H9 (cell line): ENCODE data around the gene MTOR. TPM values are rescaled to one million over a fixed set of nuclear protein-coding genes. Genes with fewer than 3 reads are reported as not detected.

Experiments used
- DNase-seq: peaks from one replicate; pipeline ENCODE4 v3.0.0-alpha.2; 2017
- H2AFZ ChIP-seq: one replicate; pipeline ENCODE4 v1.6.1; 2013; ENCODE audit warnings: mild to moderate bottlenecking, low read length, control low read depth, moderate library complexity
- H2AK5ac ChIP-seq: 2 replicates; pipeline ENCODE4 v1.6.1; 2013; ENCODE audit warnings: low read length, control low read depth, mixed read lengths; ENCODE audit not compliant: insufficient read length
- H2BK120ac ChIP-seq: one replicate; pipeline ENCODE4 v1.6.1; 2013; ENCODE audit warnings: low read depth, mild to moderate bottlenecking, low read length, control low read depth, inconsistent platforms; ENCODE audit not compliant: poor library complexity, severe bottlenecking
- H2BK12ac ChIP-seq: 2 replicates; pipeline ENCODE4 v1.6.1; 2013; ENCODE audit warnings: low read length, control low read depth, mixed read lengths, low read depth; ENCODE audit not compliant: insufficient read length
- H2BK15ac ChIP-seq: 2 replicates; pipeline ENCODE4 v1.6.1; 2013; ENCODE audit warnings: low read depth, low read length, control low read depth
- H2BK20ac ChIP-seq: one replicate; pipeline ENCODE4 v1.6.1; 2013; ENCODE audit warnings: low read depth, mild to moderate bottlenecking, low read length, control low read depth, inconsistent platforms; ENCODE audit not compliant: poor library complexity, severe bottlenecking
- H2BK5ac ChIP-seq: 2 replicates; pipeline ENCODE4 v1.6.1; 2013; ENCODE audit warnings: low read length, control low read depth, mixed read lengths; ENCODE audit not compliant: insufficient read length
- H3K14ac ChIP-seq: 2 replicates; pipeline ENCODE4 v1.6.1; 2013; ENCODE audit warnings: low read length, control low read depth; ENCODE audit not compliant: insufficient read depth
- H3K18ac ChIP-seq: 2 replicates; pipeline ENCODE4 v1.6.1; 2013; ENCODE audit warnings: low read depth, mild to moderate bottlenecking, mixed read lengths, low read length, control low read depth; ENCODE audit not compliant: insufficient read length
- H3K23ac ChIP-seq: 2 replicates; pipeline ENCODE4 v1.6.1; 2013; ENCODE audit warnings: low read length, control low read depth, mixed read lengths, low read depth; ENCODE audit not compliant: insufficient read length
- H3K23me2 ChIP-seq: 2 replicates; pipeline ENCODE4 v1.6.1; 2013; ENCODE audit warnings: low read depth, mild to moderate bottlenecking, mixed read lengths, low read length, control low read depth; ENCODE audit not compliant: insufficient read length, poor library complexity, severe bottlenecking
- H3K27ac ChIP-seq: 2 replicates; pipeline ENCODE4 v1.5.1; 2013; ENCODE audit warnings: low read length, control low read depth, mixed read lengths, low read depth; ENCODE audit not compliant: insufficient read length
- H3K27me3 ChIP-seq: 2 replicates; pipeline ENCODE4 v1.6.1; 2013; ENCODE audit warnings: low read length, control low read depth, inconsistent platforms; ENCODE audit not compliant: insufficient read depth
- H3K4ac ChIP-seq: 2 replicates; pipeline ENCODE4 v1.6.1; 2013; ENCODE audit warnings: low read depth, mild to moderate bottlenecking, control low read depth, inconsistent platforms, low read length, moderate library complexity
- H3K4me1 ChIP-seq: 2 replicates; pipeline ENCODE4 v1.6.1; 2013; ENCODE audit warnings: low read length, control low read depth, inconsistent platforms; ENCODE audit not compliant: insufficient read depth
- H3K4me2 ChIP-seq: 2 replicates; pipeline ENCODE4 v1.6.1; 2013; ENCODE audit warnings: low read length, control low read depth, mixed read lengths; ENCODE audit not compliant: insufficient read length, insufficient read depth
- H3K56ac ChIP-seq: 2 replicates; pipeline ENCODE4 v1.6.1; 2013; ENCODE audit warnings: low read depth, mild to moderate bottlenecking, mixed read lengths, low read length, control low read depth; ENCODE audit not compliant: insufficient read length
- H3K79me1 ChIP-seq: 2 replicates; pipeline ENCODE4 v1.6.1; 2013; ENCODE audit warnings: low read depth, mild to moderate bottlenecking, moderate library complexity, low read length, control low read depth, inconsistent platforms; ENCODE audit not compliant: insufficient read depth, poor library complexity, severe bottlenecking
- H3K79me2 ChIP-seq: 2 replicates; pipeline ENCODE4 v1.6.1; 2013; ENCODE audit warnings: low read length, control low read depth, inconsistent platforms; ENCODE audit not compliant: insufficient read depth
- H3K9ac ChIP-seq: 2 replicates; pipeline ENCODE4 v1.6.1; 2013; ENCODE audit warnings: low read length, control low read depth, mixed read lengths; ENCODE audit not compliant: insufficient read length; ENCODE audit errors: extremely low read depth
- H3K9me3 ChIP-seq: one replicate; pipeline ENCODE4 v1.6.1; 2013; ENCODE audit warnings: low read depth, low read length, inconsistent platforms; ENCODE audit not compliant: control insufficient read depth
- H3T11ph ChIP-seq: one replicate; pipeline ENCODE4 v1.6.1; 2013; ENCODE audit warnings: mild to moderate bottlenecking, low read length, control low read depth, inconsistent platforms
- H4K20me1 ChIP-seq: one replicate; pipeline ENCODE4 v1.6.1; 2013; ENCODE audit not compliant: control insufficient read depth, insufficient read length, insufficient read depth
- H4K5ac ChIP-seq: 2 replicates; pipeline ENCODE4 v1.6.1; 2013; ENCODE audit warnings: low read depth, mild to moderate bottlenecking, mixed read lengths, low read length, control low read depth; ENCODE audit not compliant: insufficient read length
- H4K8ac ChIP-seq: replicated peaks from 2 replicates; pipeline ENCODE4 v1.6.1; 2013; ENCODE audit warnings: low read length, control low read depth, mixed read lengths, low read depth; ENCODE audit not compliant: insufficient read length
- H4K91ac ChIP-seq: 2 replicates; pipeline ENCODE4 v1.6.1; 2013; ENCODE audit warnings: low read depth, mild to moderate bottlenecking, moderate library complexity, mixed read lengths, low read length, control low read depth; ENCODE audit not compliant: insufficient read length
- H3K27ac Mint-ChIP-seq, 3 experiments: 2 replicates in 2 of 3; 3 replicates in 1 of 3; pipeline ENCODE4 v1.8.0; 2020 to 2021; ENCODE audit warnings: mixed read lengths in 3 of 3, mild to moderate bottlenecking in 1 of 3, moderate library complexity in 1 of 3
- H3K27me3 Mint-ChIP-seq: 2 replicates; pipeline ENCODE4 v1.8.0; 2021; ENCODE audit warnings: low read depth, mild to moderate bottlenecking, moderate library complexity, mixed read lengths
- H3K36me3 Mint-ChIP-seq, 3 experiments: 2 replicates in 2 of 3; 3 replicates in 1 of 3; pipeline ENCODE4 v1.8.0; 2020 to 2021; ENCODE audit warnings: low read depth in 3 of 3, mixed read lengths in 3 of 3; ENCODE audit not compliant: insufficient read depth in 1 of 3
- H3K4me1 Mint-ChIP-seq, 2 experiments: 2 replicates each; pipeline ENCODE4 v1.8.0; 2020; ENCODE audit warnings: mixed read lengths in 2 of 2
- H3K4me3 Mint-ChIP-seq, 2 experiments: 2 replicates in 1 of 2; 3 replicates in 1 of 2; pipeline ENCODE4 v1.8.0; 2020 to 2021; ENCODE audit warnings: mild to moderate bottlenecking in 2 of 2, mixed read lengths in 2 of 2, moderate library complexity in 1 of 2
- H3K9me3 Mint-ChIP-seq, 2 experiments: 2 replicates in 1 of 2; 3 replicates in 1 of 2; pipeline ENCODE4 v1.8.0; 2020; ENCODE audit warnings: mild to moderate bottlenecking in 2 of 2, mixed read lengths in 2 of 2, moderate library complexity in 1 of 2
- CTCF ChIP-seq: fragments of 200-600 bp; sonication (generic); conservative IDR thresholded peaks from 3 replicates; pipeline ENCODE4 v1.8.0; 2021; ENCODE audit warnings: antibody characterized with exemption, mild to moderate bottlenecking
- WGBS: extraction: QIAGEN DNeasy Blood & Tissue Kit; methylation state at CpG from one replicate; pipeline ENCODE4 v1.1.7; 2013; ENCODE audit warnings: missing lambda C conversion rate, low lambda C conversion rate, mixed read lengths; ENCODE audit not compliant: insufficient read length; ENCODE audit errors: extremely low coverage; 5-methylcytosine and 5-hydroxymethylcytosine counted together
- total RNA-seq: library from RNA; stranded (reverse); gene quantifications from 2 replicates; pipeline ENCODE4 v1.2.1, GENCODE V29; 2021

The MTOR gene
- total RNA-seq, 1 experiment from 2014 or later, result 67.5 TPM

- no peaks in the 10 kb centered on the region for H3K4me1 ChIP-seq
- no peak overlapping the region for H2BK20ac ChIP-seq
- no peak for TF ChIP-seq CTCF
- H3K9me3 ChIP-seq, result no peaks in the 10 kb centered on the region
- H2BK15ac ChIP-seq, result no peak overlapping the region
- no peak overlapping the region for H2BK5ac ChIP-seq
- H3K36me3 Mint-ChIP-seq, result peaks cover 21 to 50% (median 34%) of the 10 kb centered on the region in 3 experiments; a peak in 6 of 7 replicates
- no peaks in the 10 kb centered on the region for H3K23me2 ChIP-seq
- H2BK120ac ChIP-seq, result no peak overlapping the region
- H2AK5ac ChIP-seq, result no peak overlapping the region
- no peak overlapping the region for H3K14ac ChIP-seq
- no peaks in the 10 kb centered on the region for H3K9me3 Mint-ChIP-seq
- no peak overlapping the region for H3K23ac ChIP-seq
- no peak overlapping the region for H4K8ac ChIP-seq
- H3K4me1 Mint-ChIP-seq, result peaks cover 0 to 4% of the 10 kb centered on the region in 2 experiments; a peak in 1 of 4 replicates
- no peak overlapping the region for H3K27ac Mint-ChIP-seq
- H3K4ac ChIP-seq, result no peak overlapping the region
- H3K27me3 ChIP-seq, result no peaks in the 10 kb centered on the region
- no peak overlapping the region for H3K18ac ChIP-seq
- H3K27me3 Mint-ChIP-seq, result no peaks in the 10 kb centered on the region
- H3K9ac ChIP-seq, result no peak overlapping the region
- no peak overlapping the region for H3K56ac ChIP-seq
- no peaks in the 10 kb centered on the region for H3K79me1 ChIP-seq
- H3K27ac ChIP-seq, result no peak overlapping the region
- H3T11ph ChIP-seq, result no peak overlapping the region
- peak overlapping the region in 1 of 2 experiments; percentile 55; a peak in 1 of 5 replicates for H3K4me3 Mint-ChIP-seq
- no peaks in the 10 kb centered on the region for H3K79me2 ChIP-seq
- no peak for DNase-seq
- no peaks in the 10 kb centered on the region for H4K20me1 ChIP-seq
- H2BK12ac ChIP-seq, result no peak overlapping the region
- H3K4me2 ChIP-seq, result no peak overlapping the region
- H4K5ac ChIP-seq, result no peak overlapping the region
- no peak overlapping the region for H2AFZ ChIP-seq
- WGBS, result no CpG with 5 or more reads among the region's 3 CpGs
- no peak overlapping the region for H4K91ac ChIP-seq
Observed at GRCh38 chr1:11158720-11159321, 103.5 kb downstream of the MTOR start.
